GM12892 (cell line): Measurements from ENCODE around the gene OARD1.

ENCODE experiments used
- POLR2A ChIP-seq: IDR thresholded peaks from 2 replicates; pipeline ENCODE4 v1.6.1; 2011; ENCODE audit warnings: low read depth, low read length, control low read depth
- POLR2AphosphoS5 ChIP-seq: IDR thresholded peaks from 2 replicates; pipeline ENCODE4 v1.6.1; 2011; ENCODE audit warnings: low read depth, low read length, control low read depth
- TAF1 ChIP-seq: IDR thresholded peaks from 2 replicates; pipeline ENCODE4 v1.6.1; 2011; ENCODE audit warnings: low read depth, mild to moderate bottlenecking, control low read depth, low read length, borderline replicate concordance

DNA sequence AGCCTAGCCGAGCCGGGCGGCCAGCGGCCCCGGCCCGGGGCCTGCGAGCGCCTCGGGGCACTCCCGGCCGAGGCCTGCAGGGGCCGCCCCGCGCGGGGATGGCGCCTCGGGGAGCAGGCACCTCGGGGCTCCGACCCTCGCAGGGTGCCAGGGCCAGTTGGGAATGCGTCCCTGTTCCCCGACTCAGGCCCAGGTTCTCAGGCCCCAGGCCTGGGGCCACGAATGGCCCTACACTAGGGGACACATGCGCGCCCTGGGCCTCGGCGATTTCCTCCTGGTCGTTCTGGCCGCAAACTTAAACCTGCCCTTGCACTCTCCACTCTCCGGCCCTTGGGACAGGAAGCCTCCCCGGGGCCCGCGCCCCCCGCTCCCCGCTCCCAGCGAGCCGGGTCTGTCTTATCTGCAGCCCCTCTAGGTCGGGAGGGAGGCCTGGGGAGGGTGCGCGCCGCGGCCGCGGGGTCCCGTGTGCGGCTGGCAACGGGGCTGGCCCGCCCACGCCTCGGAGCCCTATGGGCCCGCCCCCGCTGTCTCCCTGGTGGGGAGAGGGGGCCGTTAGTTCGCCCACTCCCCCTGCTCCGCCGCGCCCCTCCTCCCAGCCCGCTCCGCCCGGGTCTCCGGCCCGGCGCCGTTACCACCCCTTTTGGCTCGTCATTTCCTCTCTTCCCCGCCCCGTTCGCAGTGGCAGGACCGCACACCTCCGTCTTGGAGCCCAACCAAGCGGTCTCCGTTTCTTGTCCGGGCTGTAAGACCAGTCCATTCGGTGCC, 1.2 kb upstream of the OARD1 start:
- TF ChIP-seq POLR2A (peak; percentile 74), POLR2AphosphoS5 (peak; percentile 78), TAF1 (peak; percentile 65; the same call in 1 of the 2 replicates)
